ENCODE results near the gene PCK1. TPM values are rescaled to one million over a fixed set of nuclear protein-coding genes. Genes with fewer than 3 reads are reported as not detected.
A peak's percentile ranks its signal among the peaks of the same experiment; 100 is the strongest.

Gene PCK1
- polyA plus RNA-seq, 1 experiment, result not detected

- no peak for DNase-seq (ENCODE audit: low read depth)
- Histone ChIP-seq H3K27me3 (ENCODE audit: control insufficient read depth, insufficient read depth, low read length) (peaks cover 19% of the 10 kb centered on the region), H3K36me3 (ENCODE audit: control insufficient read depth, insufficient read depth, low read length) (no peaks in the 10 kb centered on the region), H3K4me3 (ENCODE audit: low read depth, low read length) (no peak overlapping the region)
- ChIA-PET CTCF (interaction anchor here (0.8 to 2.0 kb wide), 11 partner anchors 8 to 176 kb away, joined by 3 to 4 read pairs (median 3); no protein-coding TSS in a partner anchor), POLR2A (interaction anchor here (0.7 kb wide), 1 partner anchor 965 kb away, joined by 3 read pairs; no protein-coding TSS in a partner anchor)
- TF ChIP-seq CTCF (IDR thresholded peaks at IDR 0.05; ENCODE audit: insufficient read depth, low read depth, low read length), result peak; percentile 48
Measured at GRCh38 chr20:57582432-57583288, 21.8 kb downstream of the PCK1 start.

- CTCF ChIA-PET, result interaction anchor here (0.6 to 2.0 kb wide), 10 partner anchors 9 to 627 kb away, joined by 3 to 7 read pairs (median 4); no protein-coding TSS in a partner anchor
- TF ChIP-seq CTCF (IDR thresholded peaks at IDR 0.05; ENCODE audit: insufficient read depth, low read depth, low read length), result no peak
- peaks cover 15% of the 10 kb centered on the region for H3K27me3 ChIP-seq (ENCODE audit: control insufficient read depth, insufficient read depth, low read length)
- H3K4me3 ChIP-seq (ENCODE audit: low read depth, low read length), result no peak overlapping the region
- DNase-seq (ENCODE audit: low read depth), result no peak
- no peaks in the 10 kb centered on the region for H3K36me3 ChIP-seq (ENCODE audit: control insufficient read depth, insufficient read depth, low read length)
- POLR2A ChIA-PET, result no interaction called here
Measured at GRCh38 chr20:57583289-57584257, 22.7 kb downstream of the PCK1 start.

GRCh38 chr20:57584768-57585461 lies 24.0 kb downstream of the PCK1 start:
- TF ChIP-seq CTCF (IDR thresholded peaks at IDR 0.05; ENCODE audit: insufficient read depth, low read depth, low read length), result no peak
- ChIA-PET CTCF (interaction anchor here (0.6 to 1.6 kb wide), 4 partner anchors 8 to 635 kb away, joined by 4 to 7 read pairs (median 6); no protein-coding TSS in a partner anchor), POLR2A (interaction anchor here (0.6 kb wide), 1 partner anchor 604 kb away, joined by 13 read pairs; no protein-coding TSS in a partner anchor)
- no peaks in the 10 kb centered on the region for H3K36me3 ChIP-seq (ENCODE audit: control insufficient read depth, insufficient read depth, low read length)
- no peak for DNase-seq (ENCODE audit: low read depth)
- no peak overlapping the region for H3K4me3 ChIP-seq (ENCODE audit: low read depth, low read length)
- H3K27me3 ChIP-seq (ENCODE audit: control insufficient read depth, insufficient read depth, low read length), result peaks cover 10% of the 10 kb centered on the region

- POLR2A ChIA-PET, result interaction anchor here (0.6 kb wide), 1 partner anchor 603 kb away, joined by 13 read pairs; no protein-coding TSS in a partner anchor
- CTCF ChIA-PET, result no interaction called here
Measured at GRCh38 chr20:57585466-57586213, 24.7 kb downstream of the PCK1 start.

More at GRCh38 chr20:57585466-57586213, 24.7 kb downstream of the PCK1 start:
- no peak for DNase-seq (ENCODE audit: low read depth)
- H3K36me3 ChIP-seq (ENCODE audit: control insufficient read depth, insufficient read depth, low read length), result no peaks in the 10 kb centered on the region
- H3K4me3 ChIP-seq (ENCODE audit: low read depth, low read length), result no peak overlapping the region
- no peak for TF ChIP-seq CTCF (IDR thresholded peaks at IDR 0.05; ENCODE audit: insufficient read depth, low read depth, low read length)
- H3K27me3 ChIP-seq (ENCODE audit: control insufficient read depth, insufficient read depth, low read length), result peaks cover 5% of the 10 kb centered on the region

All from BJ (cell line).